Hindlimb muscle (tissue), 1 donor: ENCODE results near the gene SLC8B1. TPM values are rescaled to one million over a fixed set of nuclear protein-coding genes. Genes with fewer than 3 reads are reported as not detected.

ENCODE experiments used
- DNase-seq: peaks from one replicate; pipeline ENCODE4 v3.0.0-alpha.2; 2013
- polyA plus RNA-seq: library from polyadenylated mRNA; unstranded; fragments of 120-200 nt; gene quantifications from one replicate; pipeline ENCODE4 v1.2.1, GENCODE V29; 2013; ENCODE audit not compliant: insufficient read length

Gene SLC8B1
- polyA plus RNA-seq, 1 donor = 19.4 TPM

DNA sequence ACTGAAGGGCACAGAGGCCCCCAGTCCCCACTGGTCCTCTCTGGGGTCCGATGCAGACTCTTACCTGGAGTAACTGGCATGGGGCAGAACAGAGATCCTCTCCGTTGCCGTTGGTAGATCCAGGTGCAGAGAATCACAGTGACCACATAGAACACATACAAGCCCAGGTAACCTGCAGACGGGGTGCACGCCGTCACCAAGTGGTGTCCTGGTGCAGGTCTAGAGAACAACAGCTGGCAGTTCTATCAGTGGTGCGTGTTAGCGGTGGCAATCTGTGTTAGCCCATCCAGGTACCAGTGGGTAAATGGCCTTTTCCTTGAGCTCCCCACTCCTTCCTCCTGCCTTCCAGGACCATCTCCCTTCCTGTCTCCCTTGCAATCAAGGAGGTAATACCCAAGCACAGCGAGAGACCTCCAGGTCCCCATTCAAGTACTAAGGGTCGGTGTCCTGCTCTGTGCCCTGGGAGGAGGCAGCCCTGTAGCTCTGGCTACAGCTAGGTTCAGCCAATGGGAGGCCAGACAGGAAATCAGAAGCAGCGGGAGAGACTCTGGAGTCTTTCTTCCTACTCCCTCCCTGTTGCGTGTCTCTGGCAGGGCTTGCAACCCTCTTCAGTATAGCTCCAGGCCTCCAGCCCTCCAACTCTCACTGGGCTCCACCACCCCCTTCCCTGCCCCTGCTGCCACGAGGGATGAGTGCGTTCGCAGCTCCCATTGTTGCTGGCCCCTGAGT lies 15.8 kb downstream of the SLC8B1 start:
- no peak for DNase-seq

DNA sequence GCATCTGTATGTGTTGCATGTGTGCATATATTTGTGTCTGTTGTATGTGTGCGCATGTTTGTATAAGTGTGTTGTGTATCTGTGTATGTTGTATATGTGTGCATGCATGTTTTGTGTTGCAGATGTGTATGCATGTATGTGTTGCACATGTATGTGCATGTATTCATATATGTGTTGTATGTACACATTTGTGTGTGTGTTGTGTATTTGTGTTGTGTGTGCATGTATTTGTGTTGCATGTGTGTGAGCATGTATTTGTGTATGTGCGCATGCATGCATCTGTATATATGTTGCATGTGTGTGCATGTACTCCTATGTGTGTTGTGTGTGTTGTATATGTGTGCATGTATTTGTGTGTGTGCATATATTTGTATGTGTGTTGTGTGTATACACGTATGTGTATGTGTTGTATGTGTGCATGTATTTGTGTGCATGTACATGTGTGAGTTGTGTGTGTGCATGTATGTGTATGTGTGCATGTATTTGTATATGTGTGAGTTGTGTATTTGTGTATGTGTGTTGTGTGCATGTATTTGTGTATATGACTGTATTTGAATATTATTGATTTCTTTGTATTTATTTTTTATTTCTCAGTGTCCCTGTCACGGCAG lies 16.8 kb downstream of the SLC8B1 start:
- no peak for DNase-seq

- DNase-seq = no peak
Measured at GRCh38 chr12:113317122-113317521, 17.8 kb downstream of the SLC8B1 start.

- DNase-seq = no peak
Measured at GRCh38 chr12:113316155-113316554, 18.8 kb downstream of the SLC8B1 start.

- no peak for DNase-seq
Measured at GRCh38 chr12:113315358-113315757, 19.6 kb downstream of the SLC8B1 start.

GRCh38 chr12:113314121-113314529 lies 20.8 kb downstream of the SLC8B1 start:
- DNase-seq = no peak

DNA sequence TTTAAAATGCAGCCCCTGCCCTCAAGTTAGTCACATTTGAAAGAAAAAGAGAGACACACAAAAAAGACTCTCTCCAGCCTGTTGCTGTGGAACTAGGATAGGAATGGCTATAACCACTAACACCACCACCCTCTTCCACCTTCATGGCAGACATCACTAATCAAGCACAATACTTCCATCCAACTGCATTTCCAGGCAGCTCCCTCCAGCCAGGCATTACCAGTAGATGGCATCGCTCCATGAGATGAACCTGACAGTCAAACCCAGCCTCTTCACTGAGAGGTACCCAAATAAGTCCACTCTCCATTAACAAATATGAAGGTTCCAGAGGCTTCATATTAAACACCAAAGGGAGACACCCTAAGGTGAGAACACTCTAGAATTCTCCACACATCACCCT lies 24.4 kb downstream of the SLC8B1 start:
- no peak for DNase-seq

GRCh38 chr12:113306382-113306781 lies 28.5 kb downstream of the SLC8B1 start:
- no peak for DNase-seq

DNA sequence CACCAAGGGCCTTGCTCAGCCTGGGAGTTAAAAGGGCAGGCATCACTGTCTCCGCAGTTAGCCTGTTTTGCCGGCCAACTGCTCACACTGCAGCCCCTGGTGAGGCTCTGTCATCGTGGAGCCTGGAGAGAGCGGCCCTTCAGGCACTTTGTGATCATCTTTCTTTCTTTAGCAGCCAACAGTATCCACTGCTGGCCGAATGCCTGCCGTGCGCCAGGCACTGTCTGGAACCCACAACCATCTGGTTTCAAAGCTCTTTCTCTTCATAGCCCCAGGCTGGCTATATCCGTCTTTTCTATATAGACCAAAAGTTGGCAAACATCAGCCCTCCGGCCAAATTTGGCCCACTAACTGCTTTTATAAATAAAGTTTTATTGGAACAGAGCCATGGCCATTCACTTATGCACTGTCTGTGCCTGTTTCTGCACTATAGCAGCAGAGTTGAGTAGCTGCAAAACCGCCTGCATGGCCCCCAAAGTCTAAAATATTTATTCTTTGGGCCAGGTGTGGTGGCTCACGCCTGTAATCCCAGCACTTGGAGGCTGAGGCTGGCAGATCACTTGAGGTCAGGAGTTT lies 29.5 kb downstream of the SLC8B1 start:
- DNase-seq = no peak

- DNase-seq = no peak
Measured at GRCh38 chr12:113302886-113303640, 31.8 kb downstream of the SLC8B1 start.

DNA sequence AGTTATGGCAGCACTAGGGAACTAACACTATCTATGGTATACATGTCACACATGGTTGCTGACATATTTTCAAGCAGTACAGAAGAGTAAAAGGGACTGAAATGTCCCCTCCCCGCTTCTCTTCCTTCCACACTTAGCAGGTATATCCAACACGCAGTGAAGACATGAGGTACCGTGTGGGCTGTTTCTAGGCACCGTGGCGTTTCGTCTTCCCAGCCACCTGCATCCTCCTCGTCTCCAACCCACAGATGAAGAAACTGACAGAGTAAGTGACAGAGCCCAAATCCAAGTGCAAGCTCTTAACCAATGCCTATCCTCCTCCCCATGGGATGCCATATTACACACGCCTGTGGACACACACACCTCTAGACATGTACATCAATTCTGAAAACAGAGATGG lies 32.4 kb downstream of the SLC8B1 start:
- DNase-seq = no peak

DNA sequence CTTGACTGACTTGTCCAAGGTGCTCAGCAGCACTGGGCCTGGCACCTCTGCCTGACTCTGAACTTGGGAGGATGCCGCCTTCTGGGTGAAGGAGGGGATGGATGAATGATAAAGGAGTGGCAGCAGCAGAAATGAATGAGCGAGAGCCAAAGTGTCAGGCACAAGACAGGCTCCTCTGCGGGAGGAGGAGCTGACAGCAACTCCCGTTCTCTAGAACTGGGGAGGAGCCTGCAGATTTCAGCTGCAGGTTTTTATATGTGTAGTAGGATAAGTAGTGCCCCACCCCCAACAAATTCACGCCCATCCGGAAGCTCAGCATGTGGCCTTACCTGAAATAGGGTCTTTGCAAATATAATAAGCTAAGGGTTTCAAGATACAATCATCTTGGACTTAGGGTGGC lies 33.1 kb downstream of the SLC8B1 start:
- no peak for DNase-seq

GRCh38 chr12:113299619-113300237 lies 35.2 kb downstream of the SLC8B1 start:
- no peak for DNase-seq

DNA sequence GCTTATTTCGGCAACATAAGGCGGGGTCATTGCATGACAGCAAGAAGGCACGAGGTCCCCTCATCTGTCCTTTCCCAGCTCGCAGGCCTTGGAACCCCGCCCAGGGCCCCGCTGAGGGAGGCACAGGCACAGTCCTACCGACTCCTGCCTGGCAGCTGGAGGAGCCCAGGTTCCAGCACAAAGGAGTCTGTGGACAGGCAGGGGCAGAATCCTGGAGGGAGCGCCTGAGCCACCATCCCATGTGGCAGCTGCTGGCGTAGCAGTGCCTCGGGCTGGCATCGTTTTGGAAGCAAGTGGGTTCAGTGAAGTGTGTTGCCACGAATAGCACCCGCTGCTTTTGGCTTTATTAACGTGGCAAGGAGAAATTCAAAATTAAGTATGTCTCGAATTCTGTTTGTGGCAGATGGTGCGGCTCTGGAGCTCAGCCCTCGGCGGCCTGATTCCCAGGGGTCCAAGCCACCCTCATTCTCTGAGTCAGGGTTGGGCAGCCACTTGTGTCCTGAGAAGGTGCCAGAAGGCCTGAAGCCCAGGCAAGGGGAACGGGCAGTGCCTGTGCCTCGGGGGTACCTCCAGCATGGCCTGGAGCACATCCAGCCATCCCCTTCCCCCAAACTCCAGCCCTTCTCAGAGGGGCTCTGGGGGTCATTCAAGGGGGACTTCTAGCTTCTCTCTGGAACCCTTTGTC lies 35.9 kb downstream of the SLC8B1 start:
- no peak for DNase-seq

DNA sequence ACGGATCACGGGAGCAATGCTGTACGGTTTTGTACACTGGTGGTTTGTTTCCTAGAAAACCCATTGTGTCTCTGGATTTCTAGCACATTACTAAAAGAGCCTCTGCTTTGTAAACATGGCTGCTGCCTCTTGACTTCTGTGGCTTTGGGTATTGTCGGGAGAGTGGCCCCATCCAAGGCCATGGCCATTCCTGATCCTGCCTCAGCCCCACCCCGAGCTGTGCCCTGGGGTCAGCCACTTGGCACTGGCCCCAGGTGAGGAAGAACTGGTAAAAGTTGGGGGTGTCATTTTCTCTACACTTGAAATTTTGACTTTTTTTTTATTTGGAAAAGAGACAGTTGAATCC lies 36.5 kb downstream of the SLC8B1 start:
- no peak for DNase-seq

- DNase-seq = no peak
Measured at GRCh38 chr12:113297621-113298471, 37.1 kb downstream of the SLC8B1 start.

- DNase-seq = no peak
Measured at GRCh38 chr12:113297214-113297587, 37.7 kb downstream of the SLC8B1 start.

DNA sequence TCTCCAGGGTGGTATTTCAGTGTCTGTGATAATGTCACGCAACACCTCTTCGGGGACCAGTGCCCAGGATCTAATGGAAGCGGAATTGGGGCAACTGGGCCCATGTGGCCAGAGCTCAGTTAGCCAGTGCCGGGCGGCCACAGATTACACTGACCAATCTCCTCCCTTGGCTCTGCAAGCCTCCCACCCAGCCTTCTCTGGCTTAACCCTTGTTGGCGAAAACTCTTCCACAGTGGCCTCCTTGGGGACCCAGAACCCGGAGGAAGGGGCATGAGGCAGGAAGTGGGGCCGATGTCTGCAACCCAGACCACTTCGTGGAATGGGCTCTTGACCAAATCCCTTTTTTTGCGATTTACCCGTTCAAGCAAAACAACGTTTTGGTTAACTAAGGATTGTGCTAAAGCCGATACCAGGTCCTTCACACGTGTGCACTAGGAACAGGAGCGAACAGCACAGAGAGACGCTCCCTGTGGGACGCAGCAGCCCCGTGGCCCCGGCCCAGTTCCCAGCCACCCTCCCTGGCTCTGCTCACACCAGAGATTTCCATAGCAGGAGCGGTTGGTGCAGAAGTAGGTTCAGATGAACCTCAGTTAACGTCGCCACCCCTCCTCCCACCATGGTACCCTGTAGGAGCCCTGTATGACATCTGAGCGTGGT lies 38.2 kb downstream of the SLC8B1 start:
- DNase-seq = no peak

DNA sequence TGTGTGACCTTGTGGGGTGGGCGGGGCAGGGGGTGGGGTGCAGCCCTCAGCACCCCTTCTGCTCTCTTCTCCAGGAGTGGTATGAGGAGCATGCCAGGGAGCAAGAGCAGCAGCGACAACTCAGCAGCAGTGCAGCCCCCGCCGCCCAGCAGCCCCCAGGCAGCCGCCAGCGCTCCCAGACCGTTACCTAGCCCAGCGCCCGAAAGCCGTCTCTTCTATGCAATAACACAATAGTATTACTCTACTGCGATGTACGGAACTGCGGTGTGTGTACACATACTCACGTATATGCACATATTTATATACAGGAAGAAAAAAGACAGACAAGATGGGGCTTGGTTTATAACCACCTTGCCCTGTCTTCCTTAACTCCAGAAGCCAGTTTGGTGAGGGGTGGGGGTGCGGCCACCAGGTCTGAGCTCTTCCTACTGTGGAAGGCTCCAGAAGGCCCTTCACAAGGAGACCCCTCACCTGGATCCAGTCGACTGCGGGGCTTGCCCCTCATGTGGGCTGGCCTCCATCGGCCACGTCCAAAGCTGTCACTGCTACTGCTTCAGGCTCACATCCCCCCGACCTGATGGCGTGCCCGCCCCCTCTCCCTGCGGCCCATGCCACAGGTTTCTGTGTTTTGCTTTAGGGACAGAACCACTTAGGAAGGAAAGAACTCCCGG lies 38.9 kb downstream of the SLC8B1 start:
- DNase-seq = no peak

GRCh38 chr12:113293100-113293499 lies 41.8 kb downstream of the SLC8B1 start:
- no peak for DNase-seq
